WTC11 (cell line): ENCODE results near the gene CACNA1E. TPM values are rescaled to one million over a fixed set of nuclear protein-coding genes. Genes with fewer than 3 reads are reported as not detected.

Experiments
- ATAC-seq: fragments of 200-7000 bp; cut with Tn5 transposase; 2 replicates; pipeline ENCODE4 v1.10.0; 2021; ENCODE audit warnings: mild to moderate bottlenecking, moderate library complexity
- CTCF ChIA-PET: fragments of 300-600 bp; sonication (Branson Sonifier 250); formaldehyde crosslinking; loops from one replicate; lab custom pipeline; 2021; ENCODE audit warnings: antibody characterized with exemption; lab: Charles Lee
- POLR2A ChIA-PET: fragments of 350-600 bp; sonication (Branson Sonifier 250); formaldehyde crosslinking; loops from one replicate; lab custom pipeline; 2021; ENCODE audit warnings: antibody characterized with exemption; lab: Charles Lee
- DNase-seq: peaks from one replicate; pipeline ENCODE4 v3.0.0; 2021; ENCODE audit warnings: low spot score
- H3K27ac Mint-ChIP-seq: 2 replicates; pipeline ENCODE4 v1.8.0; 2021; ENCODE audit warnings: mixed read lengths
- H3K27me3 Mint-ChIP-seq: 2 replicates; pipeline ENCODE4 v1.8.0; 2021; ENCODE audit warnings: low read depth, mild to moderate bottlenecking, moderate library complexity, mixed read lengths
- H3K36me3 Mint-ChIP-seq: 2 replicates; pipeline ENCODE4 v1.8.0; 2021; ENCODE audit warnings: mixed read lengths
- H3K4me1 Mint-ChIP-seq: 2 replicates; pipeline ENCODE4 v1.8.0; 2022; ENCODE audit warnings: mixed read lengths
- H3K4me3 Mint-ChIP-seq: 2 replicates; pipeline ENCODE4 v1.8.0; 2021; ENCODE audit warnings: mild to moderate bottlenecking, moderate library complexity, mixed read lengths
- H3K9me3 Mint-ChIP-seq: 2 replicates; pipeline ENCODE4 v1.8.0; 2021; ENCODE audit warnings: mixed read lengths
- ATF1 ChIP-seq: sonication (generic); formaldehyde crosslinking; IDR thresholded peaks from 2 replicates; pipeline ENCODE4 v1.8.1; 2023; ENCODE audit warnings: mild to moderate bottlenecking, moderate library complexity, missing genetic modification reagents
- CBFB ChIP-seq: sonication (generic); formaldehyde crosslinking; IDR thresholded peaks from 2 replicates; pipeline ENCODE4 v1.8.1; 2022; ENCODE audit warnings: mild to moderate bottlenecking, low read depth, missing genetic modification reagents
- GTF2I ChIP-seq: fragments of 250-450 bp; sonication (Bioruptor Pico); conservative IDR thresholded peaks from 2 replicates; pipeline ENCODE4 v1.4.0; 2021; ENCODE audit warnings: mild to moderate bottlenecking
- HMGA2 ChIP-seq: fragments of 250-450 bp; sonication (Bioruptor Pico); IDR thresholded peaks from 2 replicates; pipeline ENCODE4 v1.4.0; 2021; ENCODE audit warnings: mild to moderate bottlenecking, moderate library complexity
- JAZF1 ChIP-seq: fragments of 250-450 bp; sonication (Bioruptor Pico); IDR thresholded peaks from 2 replicates; pipeline ENCODE4 v1.9.0; 2021; ENCODE audit warnings: moderate library complexity, mild to moderate bottlenecking, inconsistent platforms
- NFATC4 ChIP-seq: fragments of 250-450 bp; sonication (Bioruptor Pico); IDR thresholded peaks from 2 replicates; pipeline ENCODE4 v1.9.0; 2021; ENCODE audit warnings: mild to moderate bottlenecking
- NR1H2 ChIP-seq: sonication (generic); formaldehyde crosslinking; IDR thresholded peaks from 2 replicates; pipeline ENCODE4 v1.9.0; 2021; ENCODE audit warnings: mild to moderate bottlenecking, moderate library complexity, missing genetic modification reagents
- SMAD3 ChIP-seq: sonication (generic); formaldehyde crosslinking; IDR thresholded peaks from 2 replicates; pipeline ENCODE4 v1.8.0; 2022; ENCODE audit warnings: missing genetic modification reagents, mild to moderate bottlenecking, borderline replicate concordance
- SMAD4 ChIP-seq: sonication (generic); formaldehyde crosslinking; IDR thresholded peaks from 2 replicates; pipeline ENCODE4 v1.8.0; 2022; ENCODE audit warnings: mild to moderate bottlenecking, missing genetic modification reagents
- ZNF219 ChIP-seq: sonication (generic); formaldehyde crosslinking; IDR thresholded peaks from 2 replicates; pipeline ENCODE4 v1.8.0; 2023; ENCODE audit warnings: missing genetic modification reagents, mild to moderate bottlenecking, borderline replicate concordance
- ZNF416 ChIP-seq: fragments of 250-450 bp; sonication (Bioruptor Pico); IDR thresholded peaks from 2 replicates; pipeline ENCODE4 v1.9.0; 2021; ENCODE audit warnings: mild to moderate bottlenecking, inconsistent platforms
- ZNF423 ChIP-seq: fragments of 250-450 bp; sonication (Bioruptor Pico); IDR thresholded peaks from 2 replicates; pipeline ENCODE4 v2.1.2; 2022; ENCODE audit warnings: mild to moderate bottlenecking, moderate library complexity
- total RNA-seq: library from RNA; stranded (reverse); gene quantifications from 3 replicates; pipeline ENCODE4 v1.2.3, GENCODE V29; 2021
- TF ChIP-seq, protein P1 (sequence below): sonication (generic); formaldehyde crosslinking; IDR thresholded peaks from 2 replicates; pipeline ENCODE4 v1.8.1; 2023; ENCODE audit warnings: mild to moderate bottlenecking, missing genetic modification reagents, borderline replicate concordance
- TF ChIP-seq, protein P2 (sequence below): sonication (generic); formaldehyde crosslinking; IDR thresholded peaks from 2 replicates; pipeline ENCODE4 v1.8.0; 2023; ENCODE audit warnings: missing genetic modification reagents, mild to moderate bottlenecking, borderline replicate concordance
- TF ChIP-seq, protein P3 (sequence below): sonication (generic); formaldehyde crosslinking; IDR thresholded peaks from 2 replicates; pipeline ENCODE4 v1.8.0; 2022; ENCODE audit warnings: mild to moderate bottlenecking, missing genetic modification reagents
- TF ChIP-seq, protein P4 (sequence below): sonication (generic); formaldehyde crosslinking; IDR thresholded peaks from 2 replicates; pipeline ENCODE4 v1.8.1; 2023; ENCODE audit warnings: mild to moderate bottlenecking, missing genetic modification reagents
- TF ChIP-seq, protein P5 (sequence below): sonication (generic); formaldehyde crosslinking; IDR thresholded peaks from 2 replicates; pipeline ENCODE4 v1.8.1; 2022; ENCODE audit warnings: low read depth, mild to moderate bottlenecking, moderate library complexity, missing genetic modification reagents, borderline replicate concordance
- TF ChIP-seq, protein P6 (sequence below): fragments of 250-450 bp; sonication (Bioruptor Pico); IDR thresholded peaks from 2 replicates; pipeline ENCODE4 v2.1.2; 2022; ENCODE audit warnings: mild to moderate bottlenecking, moderate library complexity

Gene CACNA1E
- total RNA-seq, 1 experiment from 2014 or later = 0.63 TPM

DNA sequence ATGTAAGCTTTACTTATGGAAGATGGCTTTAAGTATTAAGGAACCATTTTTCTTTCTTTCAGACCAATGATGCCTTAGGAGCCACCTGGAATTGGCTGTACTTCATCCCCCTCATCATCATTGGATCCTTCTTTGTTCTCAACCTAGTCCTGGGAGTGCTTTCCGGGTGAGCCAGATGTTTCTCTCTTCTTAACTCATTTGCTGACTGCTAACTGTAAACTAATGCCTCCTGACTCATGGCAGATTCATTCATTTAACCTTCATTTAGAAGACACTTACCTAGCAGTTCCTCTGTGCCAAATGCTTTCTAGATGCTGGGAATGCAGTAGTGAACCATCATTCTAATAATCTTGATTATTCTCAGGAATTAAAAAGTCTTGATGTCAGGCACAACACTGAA is 168.0 kb downstream of the CACNA1E start (continued):
- TF ChIP-seq, protein P1, sequence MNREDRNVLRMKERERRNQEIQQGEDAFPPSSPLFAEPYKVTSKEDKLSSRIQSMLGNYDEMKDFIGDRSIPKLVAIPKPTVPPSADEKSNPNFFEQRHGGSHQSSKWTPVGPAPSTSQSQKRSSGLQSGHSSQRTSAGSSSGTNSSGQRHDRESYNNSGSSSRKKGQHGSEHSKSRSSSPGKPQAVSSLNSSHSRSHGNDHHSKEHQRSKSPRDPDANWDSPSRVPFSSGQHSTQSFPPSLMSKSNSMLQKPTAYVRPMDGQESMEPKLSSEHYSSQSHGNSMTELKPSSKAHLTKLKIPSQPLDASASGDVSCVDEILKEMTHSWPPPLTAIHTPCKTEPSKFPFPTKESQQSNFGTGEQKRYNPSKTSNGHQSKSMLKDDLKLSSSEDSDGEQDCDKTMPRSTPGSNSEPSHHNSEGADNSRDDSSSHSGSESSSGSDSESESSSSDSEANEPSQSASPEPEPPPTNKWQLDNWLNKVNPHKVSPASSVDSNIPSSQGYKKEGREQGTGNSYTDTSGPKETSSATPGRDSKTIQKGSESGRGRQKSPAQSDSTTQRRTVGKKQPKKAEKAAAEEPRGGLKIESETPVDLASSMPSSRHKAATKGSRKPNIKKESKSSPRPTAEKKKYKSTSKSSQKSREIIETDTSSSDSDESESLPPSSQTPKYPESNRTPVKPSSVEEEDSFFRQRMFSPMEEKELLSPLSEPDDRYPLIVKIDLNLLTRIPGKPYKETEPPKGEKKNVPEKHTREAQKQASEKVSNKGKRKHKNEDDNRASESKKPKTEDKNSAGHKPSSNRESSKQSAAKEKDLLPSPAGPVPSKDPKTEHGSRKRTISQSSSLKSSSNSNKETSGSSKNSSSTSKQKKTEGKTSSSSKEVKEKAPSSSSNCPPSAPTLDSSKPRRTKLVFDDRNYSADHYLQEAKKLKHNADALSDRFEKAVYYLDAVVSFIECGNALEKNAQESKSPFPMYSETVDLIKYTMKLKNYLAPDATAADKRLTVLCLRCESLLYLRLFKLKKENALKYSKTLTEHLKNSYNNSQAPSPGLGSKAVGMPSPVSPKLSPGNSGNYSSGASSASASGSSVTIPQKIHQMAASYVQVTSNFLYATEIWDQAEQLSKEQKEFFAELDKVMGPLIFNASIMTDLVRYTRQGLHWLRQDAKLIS (CRISPR knock-in tag) = no peak
- TF ChIP-seq, protein P2, sequence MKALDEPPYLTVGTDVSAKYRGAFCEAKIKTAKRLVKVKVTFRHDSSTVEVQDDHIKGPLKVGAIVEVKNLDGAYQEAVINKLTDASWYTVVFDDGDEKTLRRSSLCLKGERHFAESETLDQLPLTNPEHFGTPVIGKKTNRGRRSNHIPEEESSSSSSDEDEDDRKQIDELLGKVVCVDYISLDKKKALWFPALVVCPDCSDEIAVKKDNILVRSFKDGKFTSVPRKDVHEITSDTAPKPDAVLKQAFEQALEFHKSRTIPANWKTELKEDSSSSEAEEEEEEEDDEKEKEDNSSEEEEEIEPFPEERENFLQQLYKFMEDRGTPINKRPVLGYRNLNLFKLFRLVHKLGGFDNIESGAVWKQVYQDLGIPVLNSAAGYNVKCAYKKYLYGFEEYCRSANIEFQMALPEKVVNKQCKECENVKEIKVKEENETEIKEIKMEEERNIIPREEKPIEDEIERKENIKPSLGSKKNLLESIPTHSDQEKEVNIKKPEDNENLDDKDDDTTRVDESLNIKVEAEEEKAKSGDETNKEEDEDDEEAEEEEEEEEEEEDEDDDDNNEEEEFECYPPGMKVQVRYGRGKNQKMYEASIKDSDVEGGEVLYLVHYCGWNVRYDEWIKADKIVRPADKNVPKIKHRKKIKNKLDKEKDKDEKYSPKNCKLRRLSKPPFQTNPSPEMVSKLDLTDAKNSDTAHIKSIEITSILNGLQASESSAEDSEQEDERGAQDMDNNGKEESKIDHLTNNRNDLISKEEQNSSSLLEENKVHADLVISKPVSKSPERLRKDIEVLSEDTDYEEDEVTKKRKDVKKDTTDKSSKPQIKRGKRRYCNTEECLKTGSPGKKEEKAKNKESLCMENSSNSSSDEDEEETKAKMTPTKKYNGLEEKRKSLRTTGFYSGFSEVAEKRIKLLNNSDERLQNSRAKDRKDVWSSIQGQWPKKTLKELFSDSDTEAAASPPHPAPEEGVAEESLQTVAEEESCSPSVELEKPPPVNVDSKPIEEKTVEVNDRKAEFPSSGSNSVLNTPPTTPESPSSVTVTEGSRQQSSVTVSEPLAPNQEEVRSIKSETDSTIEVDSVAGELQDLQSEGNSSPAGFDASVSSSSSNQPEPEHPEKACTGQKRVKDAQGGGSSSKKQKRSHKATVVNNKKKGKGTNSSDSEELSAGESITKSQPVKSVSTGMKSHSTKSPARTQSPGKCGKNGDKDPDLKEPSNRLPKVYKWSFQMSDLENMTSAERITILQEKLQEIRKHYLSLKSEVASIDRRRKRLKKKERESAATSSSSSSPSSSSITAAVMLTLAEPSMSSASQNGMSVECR (CRISPR knock-in tag) = no peak
- TF ChIP-seq GTF2I = no peak
- no peak for TF ChIP-seq ZNF219 (CRISPR knock-in tag)
- TF ChIP-seq, protein P3, sequence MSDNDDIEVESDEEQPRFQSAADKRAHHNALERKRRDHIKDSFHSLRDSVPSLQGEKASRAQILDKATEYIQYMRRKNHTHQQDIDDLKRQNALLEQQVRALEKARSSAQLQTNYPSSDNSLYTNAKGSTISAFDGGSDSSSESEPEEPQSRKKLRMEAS (CRISPR knock-in tag) = no peak
- no peak for TF ChIP-seq NFATC4 (CRISPR knock-in tag)
- no peak for TF ChIP-seq SMAD4 (CRISPR knock-in tag)
- no peak for TF ChIP-seq ZNF416 (CRISPR knock-in tag)
- TF ChIP-seq HMGA2 (CRISPR knock-in tag) = no peak
- no peak for TF ChIP-seq JAZF1 (CRISPR knock-in tag)
- no peak for TF ChIP-seq NR1H2 (CRISPR knock-in tag)
- TF ChIP-seq, all 79 proteins: peak for 0

DNA sequence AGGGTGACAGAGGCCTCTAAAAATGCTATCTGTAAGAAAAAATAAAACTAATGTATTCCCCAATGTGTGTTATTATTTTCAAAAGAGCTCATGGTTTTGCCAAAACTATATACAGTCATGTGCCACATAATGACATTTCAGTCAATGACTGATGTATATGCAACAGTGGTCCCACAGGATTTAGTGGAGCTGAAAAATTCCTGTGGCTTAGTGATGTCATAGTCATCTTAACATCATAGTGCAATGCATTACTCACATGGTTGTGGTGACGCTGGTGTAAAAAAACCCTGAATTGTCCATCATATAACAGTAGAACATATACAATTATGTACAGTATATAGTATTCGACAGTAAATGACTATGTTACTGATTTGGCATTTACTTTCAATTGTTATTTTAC is 172.4 kb downstream of the CACNA1E start:
- Mint-ChIP-seq H3K36me3 (no peaks in the 10 kb centered on the region), H3K4me3 (no peak overlapping the region), H3K27me3 (no peaks in the 10 kb centered on the region; the same call in 1 of the 2 replicates), H3K27ac (no peak overlapping the region), H3K9me3 (peaks cover 17% of the 10 kb centered on the region), H3K4me1 (peaks cover 8% of the 10 kb centered on the region)
- ATAC-seq (no peak), DNase-seq (no peak)
- CTCF ChIA-PET = no interaction called here
- POLR2A ChIA-PET = no interaction called here
- TF ChIP-seq, protein P4, sequence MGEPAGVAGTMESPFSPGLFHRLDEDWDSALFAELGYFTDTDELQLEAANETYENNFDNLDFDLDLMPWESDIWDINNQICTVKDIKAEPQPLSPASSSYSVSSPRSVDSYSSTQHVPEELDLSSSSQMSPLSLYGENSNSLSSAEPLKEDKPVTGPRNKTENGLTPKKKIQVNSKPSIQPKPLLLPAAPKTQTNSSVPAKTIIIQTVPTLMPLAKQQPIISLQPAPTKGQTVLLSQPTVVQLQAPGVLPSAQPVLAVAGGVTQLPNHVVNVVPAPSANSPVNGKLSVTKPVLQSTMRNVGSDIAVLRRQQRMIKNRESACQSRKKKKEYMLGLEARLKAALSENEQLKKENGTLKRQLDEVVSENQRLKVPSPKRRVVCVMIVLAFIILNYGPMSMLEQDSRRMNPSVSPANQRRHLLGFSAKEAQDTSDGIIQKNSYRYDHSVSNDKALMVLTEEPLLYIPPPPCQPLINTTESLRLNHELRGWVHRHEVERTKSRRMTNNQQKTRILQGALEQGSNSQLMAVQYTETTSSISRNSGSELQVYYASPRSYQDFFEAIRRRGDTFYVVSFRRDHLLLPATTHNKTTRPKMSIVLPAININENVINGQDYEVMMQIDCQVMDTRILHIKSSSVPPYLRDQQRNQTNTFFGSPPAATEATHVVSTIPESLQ (CRISPR knock-in tag) = no peak
- TF ChIP-seq, protein P1 (CRISPR knock-in tag) = no peak
- TF ChIP-seq NFATC4 (CRISPR knock-in tag) = no peak
- TF ChIP-seq, protein P5, sequence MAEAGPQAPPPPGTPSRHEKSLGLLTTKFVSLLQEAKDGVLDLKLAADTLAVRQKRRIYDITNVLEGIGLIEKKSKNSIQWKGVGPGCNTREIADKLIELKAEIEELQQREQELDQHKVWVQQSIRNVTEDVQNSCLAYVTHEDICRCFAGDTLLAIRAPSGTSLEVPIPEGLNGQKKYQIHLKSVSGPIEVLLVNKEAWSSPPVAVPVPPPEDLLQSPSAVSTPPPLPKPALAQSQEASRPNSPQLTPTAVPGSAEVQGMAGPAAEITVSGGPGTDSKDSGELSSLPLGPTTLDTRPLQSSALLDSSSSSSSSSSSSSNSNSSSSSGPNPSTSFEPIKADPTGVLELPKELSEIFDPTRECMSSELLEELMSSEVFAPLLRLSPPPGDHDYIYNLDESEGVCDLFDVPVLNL (CRISPR knock-in tag) = no peak
- TF ChIP-seq, protein P6, sequence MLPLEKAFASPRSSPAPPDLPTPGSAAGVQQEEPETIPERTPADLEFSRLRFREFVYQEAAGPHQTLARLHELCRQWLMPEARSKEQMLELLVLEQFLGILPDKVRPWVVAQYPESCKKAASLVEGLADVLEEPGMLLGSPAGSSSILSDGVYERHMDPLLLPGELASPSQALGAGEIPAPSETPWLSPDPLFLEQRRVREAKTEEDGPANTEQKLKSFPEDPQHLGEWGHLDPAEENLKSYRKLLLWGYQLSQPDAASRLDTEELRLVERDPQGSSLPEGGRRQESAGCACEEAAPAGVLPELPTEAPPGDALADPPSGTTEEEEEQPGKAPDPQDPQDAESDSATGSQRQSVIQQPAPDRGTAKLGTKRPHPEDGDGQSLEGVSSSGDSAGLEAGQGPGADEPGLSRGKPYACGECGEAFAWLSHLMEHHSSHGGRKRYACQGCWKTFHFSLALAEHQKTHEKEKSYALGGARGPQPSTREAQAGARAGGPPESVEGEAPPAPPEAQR (CRISPR knock-in tag) = no peak
- no peak for TF ChIP-seq SMAD3
- TF ChIP-seq ZNF423 (CRISPR knock-in tag) = no peak
- no peak for TF ChIP-seq ATF1 (CRISPR knock-in tag)
- no peak for TF ChIP-seq CBFB
- TF ChIP-seq, all 79 proteins: peak for 0
